ENCODE data around the gene APOH.

APOH gene

DNA sequence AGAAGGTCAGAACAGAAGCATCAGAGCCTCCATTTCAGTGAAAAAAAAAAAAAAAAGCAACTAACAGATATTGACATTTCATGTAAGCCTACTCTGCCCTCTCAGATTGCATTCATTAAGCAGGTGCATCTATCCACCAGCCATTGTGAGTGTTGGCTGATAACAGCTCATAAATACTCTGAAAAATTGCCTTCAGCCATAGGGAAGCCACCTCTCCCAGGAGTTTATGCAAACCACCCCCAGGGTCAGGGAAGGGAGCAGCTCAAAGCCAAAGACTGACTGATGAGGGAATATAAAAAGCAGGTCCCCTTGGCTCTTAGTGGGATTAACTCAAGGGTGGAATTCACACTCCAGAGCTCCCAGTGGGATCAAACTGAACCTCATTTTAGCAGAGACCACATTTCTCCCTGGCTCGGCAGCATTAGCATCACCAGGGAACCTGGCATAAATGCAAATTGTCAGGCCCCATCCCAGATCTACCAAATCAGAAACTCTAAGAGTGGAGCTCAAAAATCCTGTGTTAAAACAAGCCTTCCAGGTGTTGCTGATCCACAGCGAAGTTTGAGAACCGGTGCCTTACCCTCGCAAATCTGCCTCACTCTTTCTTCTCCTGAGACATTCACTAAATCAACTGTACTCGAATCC lies 14.2 kb downstream of the APOH start:
- H2BK12ac ChIP-seq (ENCODE audit: low read length in 2 of 2) = no peak overlapping the region
- H3K14ac ChIP-seq (ENCODE audit: low read length in 2 of 2) = no peak overlapping the region
- no peak overlapping the region for H3K4me2 ChIP-seq (ENCODE audit: low read length, poor library complexity, severe bottlenecking)
- peaks cover 0 to 16% of the 10 kb centered on the region in 2 experiments for H3K27me3 ChIP-seq (ENCODE audit: control insufficient read depth in 1 of 2, insufficient read depth in 1 of 2, low read length in 2 of 2)
- no peaks in the 10 kb centered on the region for H3K36me3 ChIP-seq (ENCODE audit: control insufficient read depth in 1 of 2, insufficient read depth in 2 of 2, low read depth in 1 of 2, low read length in 2 of 2)
- no peak for DNase-seq
- no peak overlapping the region for H2AFZ ChIP-seq (ENCODE audit: low read depth, low read length)
- no peak overlapping the region for H2BK120ac ChIP-seq (ENCODE audit: low read depth, low read length)
- H3K4ac ChIP-seq (ENCODE audit: low read depth in 1 of 2, low read length in 2 of 2) = no peak overlapping the region
- no peaks in the 10 kb centered on the region for H3K4me1 ChIP-seq (ENCODE audit: control insufficient read depth, insufficient read depth, low read depth, low read length)
- no peak overlapping the region for H3K4me3 ChIP-seq (ENCODE audit: insufficient read depth in 1 of 2, low read depth in 1 of 2, low read length in 2 of 2)
- no peak overlapping the region for H2AK5ac ChIP-seq (ENCODE audit: low read length, severe bottlenecking)
- 89% methylated on average over 5 of the region's 5 CpGs for WGBS
- no peak overlapping the region for H3K23ac ChIP-seq (ENCODE audit: low read length in 2 of 2)
- no peak overlapping the region for H2BK5ac ChIP-seq (ENCODE audit: low read depth, low read length, poor library complexity, severe bottlenecking)
- no peak overlapping the region for H4K91ac ChIP-seq (ENCODE audit: low read length)
- no peaks in the 10 kb centered on the region for H3K79me1 ChIP-seq (replicated peaks; ENCODE audit: low read length, poor library complexity, severe bottlenecking)
- H4K8ac ChIP-seq (ENCODE audit: low read length) = no peak overlapping the region
- H3K27ac ChIP-seq (ENCODE audit: low read length, poor library complexity, severe bottlenecking) = no peak overlapping the region
- no peak overlapping the region for H3K9ac ChIP-seq (ENCODE audit: low read length)
- no peaks in the 10 kb centered on the region for H3K9me3 ChIP-seq (ENCODE audit: control insufficient read depth, low read length)
- H3K18ac ChIP-seq (ENCODE audit: low read depth in 1 of 2, low read length in 2 of 2) = no peak overlapping the region
- no peak overlapping the region for H2BK15ac ChIP-seq (ENCODE audit: low read depth, poor library complexity, severe bottlenecking)

DNA sequence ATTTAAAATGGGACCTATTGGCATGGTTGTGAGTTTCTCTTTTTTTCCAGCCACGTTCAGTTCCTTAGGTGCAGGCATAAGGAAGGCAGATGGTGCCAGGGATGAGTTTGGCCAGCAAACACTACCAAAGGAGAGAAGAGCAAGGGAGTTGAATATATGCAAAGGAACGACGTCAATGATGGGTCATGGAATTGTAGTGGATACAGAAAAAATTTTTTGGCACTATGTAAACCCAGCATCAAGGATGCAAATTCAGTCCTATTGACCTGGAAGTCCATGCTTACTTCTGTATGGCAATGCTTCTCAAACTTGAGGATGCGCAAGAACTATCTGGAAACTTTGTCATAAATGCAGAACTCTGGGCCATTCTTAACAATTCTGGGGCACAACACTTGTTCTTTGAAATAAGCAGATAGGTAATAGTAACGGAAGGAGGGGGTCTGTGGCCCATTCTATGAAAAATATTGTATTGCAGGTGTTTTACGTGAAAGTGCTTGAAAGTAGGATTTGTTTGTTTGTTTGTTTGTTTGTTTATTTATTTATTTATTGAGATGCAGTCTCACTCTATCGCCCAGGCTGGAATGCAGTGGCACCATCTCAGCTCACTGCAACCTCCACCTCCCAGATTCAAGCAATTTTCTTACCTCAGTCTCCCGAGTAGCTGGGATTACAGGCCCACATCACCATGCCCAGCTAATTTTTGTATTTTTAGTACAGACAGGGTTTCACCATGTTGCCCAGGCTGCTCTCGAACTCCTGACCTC lies 18.0 kb downstream of the APOH start:
- Histone ChIP-seq H4K8ac (ENCODE audit: low read length) (no peak overlapping the region), H3K36me3 (ENCODE audit: control insufficient read depth in 1 of 2, insufficient read depth in 2 of 2, low read depth in 1 of 2, low read length in 2 of 2) (no peaks in the 10 kb centered on the region), H3K18ac (ENCODE audit: low read depth in 1 of 2, low read length in 2 of 2) (no peak overlapping the region), H2BK15ac (ENCODE audit: low read depth, poor library complexity, severe bottlenecking) (no peak overlapping the region), H3K4me1 (ENCODE audit: control insufficient read depth, insufficient read depth, low read depth, low read length) (no peaks in the 10 kb centered on the region), H3K4ac (ENCODE audit: low read depth in 1 of 2, low read length in 2 of 2) (no peak overlapping the region), H3K4me2 (ENCODE audit: low read length, poor library complexity, severe bottlenecking) (no peak overlapping the region), H2BK120ac (ENCODE audit: low read depth, low read length) (no peak overlapping the region), H3K27ac (ENCODE audit: low read length, poor library complexity, severe bottlenecking) (no peak overlapping the region), H2AFZ (ENCODE audit: low read depth, low read length) (no peak overlapping the region), H3K4me3 (ENCODE audit: insufficient read depth in 1 of 2, low read depth in 1 of 2, low read length in 2 of 2) (no peak overlapping the region), H4K91ac (ENCODE audit: low read length) (no peak overlapping the region), H3K9me3 (ENCODE audit: control insufficient read depth, low read length) (peaks cover 5% of the 10 kb centered on the region), H2BK5ac (ENCODE audit: low read depth, low read length, poor library complexity, severe bottlenecking) (no peak overlapping the region), H3K79me1 (replicated peaks; ENCODE audit: low read length, poor library complexity, severe bottlenecking) (no peaks in the 10 kb centered on the region), H2BK12ac (ENCODE audit: low read length in 2 of 2) (no peak overlapping the region), H3K27me3 (ENCODE audit: control insufficient read depth in 1 of 2, insufficient read depth in 1 of 2, low read length in 2 of 2) (peaks cover 0 to 16% of the 10 kb centered on the region in 2 experiments), H2AK5ac (ENCODE audit: low read length, severe bottlenecking) (no peak overlapping the region), H3K9ac (ENCODE audit: low read length) (no peak overlapping the region), H3K14ac (ENCODE audit: low read length in 2 of 2) (no peak overlapping the region), H3K23ac (ENCODE audit: low read length in 2 of 2) (no peak overlapping the region)
- 84% methylated on average over 9 of the region's 9 CpGs for whole genome bisulfite sequencing
- no peak for DNase-seq

DNA sequence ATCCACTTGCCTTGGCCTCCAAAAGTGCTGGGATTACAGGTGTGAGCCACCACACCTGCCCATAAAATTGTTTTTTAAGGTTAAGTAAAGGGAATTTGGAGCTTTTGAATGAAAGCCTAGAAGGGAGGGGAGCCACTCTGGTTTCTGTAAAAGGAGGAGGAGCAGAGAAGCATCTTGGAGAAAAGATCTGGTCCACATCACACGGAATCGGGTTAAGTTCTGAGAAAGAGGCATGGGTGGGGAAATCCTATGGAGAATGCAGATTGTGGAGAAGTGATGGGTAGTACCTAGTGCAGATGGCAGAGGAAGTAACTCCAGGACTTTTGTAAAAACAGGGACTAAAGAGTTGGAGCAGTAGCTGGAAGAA lies 19.0 kb downstream of the APOH start:
- H3K9me3 ChIP-seq (ENCODE audit: control insufficient read depth, low read length) = peaks cover 5% of the 10 kb centered on the region
- DNase-seq = no peak

DNA sequence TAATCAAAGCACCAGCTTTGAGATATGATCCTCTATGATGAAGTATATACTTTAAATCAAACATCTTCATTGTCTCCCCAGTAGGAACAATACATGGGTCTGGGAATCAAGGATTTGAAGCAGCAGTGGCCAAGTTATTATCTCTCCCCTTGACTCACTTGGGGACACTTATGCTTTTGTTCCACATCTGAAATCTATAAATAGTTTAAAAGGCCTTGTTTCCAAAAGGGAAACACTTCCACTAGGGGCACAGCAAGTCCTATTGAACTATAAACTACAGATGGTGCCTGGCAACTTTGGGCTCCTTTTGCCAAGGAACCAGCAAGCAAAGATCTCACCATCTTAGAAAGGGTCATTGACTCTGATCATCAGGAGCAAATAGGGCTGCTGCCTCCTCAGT lies 21.3 kb downstream of the APOH start:
- Histone ChIP-seq H2BK120ac (ENCODE audit: low read depth, low read length) (no peak overlapping the region), H3K4me2 (ENCODE audit: low read length, poor library complexity, severe bottlenecking) (no peak overlapping the region), H3K9me3 (ENCODE audit: control insufficient read depth, low read length) (peaks cover 5% of the 10 kb centered on the region)

More for the DNA sequence above, 19.0 kb downstream of the APOH start:
- Histone ChIP-seq H2BK15ac (ENCODE audit: low read depth, poor library complexity, severe bottlenecking) (no peak overlapping the region), H3K14ac (ENCODE audit: low read length in 2 of 2) (no peak overlapping the region), H3K4me3 (ENCODE audit: insufficient read depth in 1 of 2, low read depth in 1 of 2, low read length in 2 of 2) (no peak overlapping the region), H2BK5ac (ENCODE audit: low read depth, low read length, poor library complexity, severe bottlenecking) (no peak overlapping the region), H2BK12ac (ENCODE audit: low read length in 2 of 2) (no peak overlapping the region), H3K23ac (ENCODE audit: low read length in 2 of 2) (no peak overlapping the region), H3K79me1 (replicated peaks; ENCODE audit: low read length, poor library complexity, severe bottlenecking) (no peaks in the 10 kb centered on the region), H4K8ac (ENCODE audit: low read length) (no peak overlapping the region), H2AK5ac (ENCODE audit: low read length, severe bottlenecking) (no peak overlapping the region), H3K4me1 (ENCODE audit: control insufficient read depth, insufficient read depth, low read depth, low read length) (no peaks in the 10 kb centered on the region), H3K36me3 (ENCODE audit: control insufficient read depth in 1 of 2, insufficient read depth in 2 of 2, low read depth in 1 of 2, low read length in 2 of 2) (no peaks in the 10 kb centered on the region), H3K4ac (ENCODE audit: low read depth in 1 of 2, low read length in 2 of 2) (no peak overlapping the region), H2AFZ (ENCODE audit: low read depth, low read length) (no peak overlapping the region), H3K9ac (ENCODE audit: low read length) (no peak overlapping the region), H3K27me3 (ENCODE audit: control insufficient read depth in 1 of 2, insufficient read depth in 1 of 2, low read length in 2 of 2) (peaks cover 0 to 9% of the 10 kb centered on the region in 2 experiments), H3K18ac (ENCODE audit: low read depth in 1 of 2, low read length in 2 of 2) (no peak overlapping the region), H4K91ac (ENCODE audit: low read length) (no peak overlapping the region), H3K27ac (ENCODE audit: low read length, poor library complexity, severe bottlenecking) (no peak overlapping the region), H2BK120ac (ENCODE audit: low read depth, low read length) (no peak overlapping the region), H3K4me2 (ENCODE audit: low read length, poor library complexity, severe bottlenecking) (no peak overlapping the region)
- 94% methylated on average over 2 of the region's 2 CpGs for WGBS

More for the DNA sequence above, 21.3 kb downstream of the APOH start:
- H3K27ac ChIP-seq (ENCODE audit: low read length, poor library complexity, severe bottlenecking) = no peak overlapping the region
- no peak for DNase-seq
- H3K23ac ChIP-seq (ENCODE audit: low read length in 2 of 2) = no peak overlapping the region
- H3K4me3 ChIP-seq (ENCODE audit: insufficient read depth in 1 of 2, low read depth in 1 of 2, low read length in 2 of 2) = no peak overlapping the region
- H3K9ac ChIP-seq (ENCODE audit: low read length) = no peak overlapping the region
- H3K4me1 ChIP-seq (ENCODE audit: control insufficient read depth, insufficient read depth, low read depth, low read length) = no peaks in the 10 kb centered on the region
- H3K14ac ChIP-seq (ENCODE audit: low read length in 2 of 2) = no peak overlapping the region
- no peak overlapping the region for H2BK15ac ChIP-seq (ENCODE audit: low read depth, poor library complexity, severe bottlenecking)
- H3K18ac ChIP-seq (ENCODE audit: low read depth in 1 of 2, low read length in 2 of 2) = no peak overlapping the region
- H2AFZ ChIP-seq (ENCODE audit: low read depth, low read length) = no peak overlapping the region
- no peaks in the 10 kb centered on the region for H3K79me1 ChIP-seq (replicated peaks; ENCODE audit: low read length, poor library complexity, severe bottlenecking)
- H3K4ac ChIP-seq (ENCODE audit: low read depth in 1 of 2, low read length in 2 of 2) = no peak overlapping the region
- H4K91ac ChIP-seq (ENCODE audit: low read length) = no peak overlapping the region
- H2BK12ac ChIP-seq (ENCODE audit: low read length in 2 of 2) = no peak overlapping the region
- H3K27me3 ChIP-seq (ENCODE audit: control insufficient read depth in 1 of 2, insufficient read depth in 1 of 2, low read length in 2 of 2) = no peaks in the 10 kb centered on the region
- H2AK5ac ChIP-seq (ENCODE audit: low read length, severe bottlenecking) = no peak overlapping the region
- H4K8ac ChIP-seq (ENCODE audit: low read length) = no peak overlapping the region
- no peaks in the 10 kb centered on the region for H3K36me3 ChIP-seq (ENCODE audit: control insufficient read depth in 1 of 2, insufficient read depth in 2 of 2, low read depth in 1 of 2, low read length in 2 of 2)
- no peak overlapping the region for H2BK5ac ChIP-seq (ENCODE audit: low read depth, low read length, poor library complexity, severe bottlenecking)
